Measurements from ENCODE around the gene MIPOL1.
"Not testable (repeated sequence)": the region's sequence is repeated elsewhere in the genome, so short reads cannot be mapped to it uniquely, and the experiment has no call there.

Gene MIPOL1

GRCh38 chr14:37295262-37295661 is 97.5 kb downstream of the MIPOL1 start:
- not testable (repeated sequence) for DNase-seq

DNA sequence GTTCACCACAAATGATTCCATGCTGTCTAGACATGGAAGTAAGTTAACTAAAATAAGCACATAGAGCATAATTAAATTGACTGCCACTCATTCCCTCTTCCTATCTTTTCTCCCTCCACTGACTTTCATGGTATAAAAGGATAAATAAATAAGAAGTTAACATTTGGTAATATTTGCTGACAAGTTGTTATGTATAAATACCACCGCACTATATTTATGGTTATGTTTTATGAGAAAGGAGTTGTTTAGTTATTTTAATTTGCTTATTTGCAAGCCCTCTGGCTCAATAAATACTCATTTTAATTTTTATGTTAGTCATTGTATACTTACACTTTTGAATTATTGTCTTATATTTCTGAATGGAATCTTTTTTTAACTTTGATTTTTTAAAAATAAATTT is 113.5 kb downstream of the MIPOL1 start:
- no peak for DNase-seq

DNA sequence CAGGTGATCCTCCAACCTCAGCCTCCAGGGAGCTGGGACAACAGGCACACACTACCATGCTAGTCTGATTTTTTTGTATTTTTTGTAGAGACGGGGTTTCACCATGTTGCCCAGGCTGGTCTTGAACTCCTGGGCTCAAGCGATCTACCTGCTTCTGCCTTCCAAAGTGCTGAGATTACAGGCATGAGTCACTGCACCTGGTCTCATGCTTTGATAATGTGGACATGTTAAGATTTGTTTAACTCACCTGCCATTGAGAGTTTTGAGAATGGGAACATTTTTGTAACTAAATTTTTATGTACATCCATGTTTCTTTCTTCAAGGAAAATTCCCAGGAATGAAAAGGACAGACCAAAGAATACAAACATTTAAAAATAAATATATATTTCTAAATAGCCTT is 121.2 kb downstream of the MIPOL1 start:
- DNase-seq = no peak

DNA sequence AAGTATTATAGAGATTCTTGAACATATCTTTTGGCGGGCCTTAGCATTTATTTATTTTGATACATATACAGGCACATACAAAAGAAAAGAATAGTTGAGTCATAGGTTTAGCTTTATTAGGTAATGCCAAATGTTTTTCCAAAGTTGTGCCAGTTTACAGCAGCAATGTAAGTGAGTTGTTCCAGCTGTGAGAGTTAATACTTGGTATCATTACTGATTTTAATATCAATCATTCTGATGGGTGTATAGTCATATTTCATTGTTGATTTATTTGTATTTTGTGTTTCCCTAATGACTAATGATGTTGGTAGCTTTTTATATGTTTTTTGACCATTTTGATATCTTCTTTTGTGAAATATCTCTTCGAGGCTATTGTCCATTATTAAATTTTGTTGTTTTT is 122.4 kb downstream of the MIPOL1 start:
- DNase-seq = no peak

- DNase-seq = no peak
These were observed 127.6 kb downstream of the MIPOL1 start for GRCh38 chr14:37325332-37325731.

DNA sequence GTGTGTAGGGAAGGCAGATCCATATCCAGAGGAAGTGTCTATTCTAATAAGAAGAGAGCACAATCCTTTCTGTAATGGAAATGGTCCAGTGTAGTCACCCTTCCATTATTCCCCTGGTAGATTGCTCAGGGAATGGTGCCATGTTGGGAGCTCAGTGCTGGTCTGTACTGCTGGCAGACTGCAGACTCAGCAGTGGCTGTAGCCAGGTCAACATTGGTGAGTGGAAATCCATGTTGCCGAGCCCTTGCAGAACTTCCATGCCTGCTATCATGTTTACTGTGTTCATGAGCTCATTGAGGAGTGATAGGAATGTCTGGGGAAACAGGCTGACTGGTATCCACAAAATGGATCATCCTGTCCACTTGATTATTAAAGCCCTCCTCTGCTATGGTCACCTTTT is 128.7 kb downstream of the MIPOL1 start:
- DNase-seq = no peak

DNA sequence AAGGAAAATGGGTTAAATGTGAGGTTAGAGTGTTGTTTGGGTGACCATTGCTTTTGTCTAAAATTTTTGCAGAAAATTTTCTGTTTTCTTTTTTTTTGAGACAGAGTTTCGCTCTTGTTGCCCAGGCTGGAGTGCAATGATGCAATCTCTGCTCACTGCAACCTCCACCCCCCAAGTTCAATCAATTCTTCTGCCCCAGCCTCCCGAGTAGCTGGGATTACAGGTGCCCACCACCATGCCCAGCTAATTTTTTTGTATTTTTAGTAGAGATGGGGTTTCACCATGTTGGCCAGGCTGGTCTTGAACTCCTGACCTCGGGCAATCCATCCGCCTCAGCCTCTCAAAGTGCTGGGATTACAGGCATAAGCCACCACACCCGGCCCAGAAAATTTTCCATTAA is 130.2 kb downstream of the MIPOL1 start:
- not testable (repeated sequence) for DNase-seq

- DNase-seq = no peak
These were observed 130.9 kb downstream of the MIPOL1 start for GRCh38 chr14:37328673-37329072.

- DNase-seq = no peak
These were observed 131.7 kb downstream of the MIPOL1 start for GRCh38 chr14:37329189-37330001.

DNA sequence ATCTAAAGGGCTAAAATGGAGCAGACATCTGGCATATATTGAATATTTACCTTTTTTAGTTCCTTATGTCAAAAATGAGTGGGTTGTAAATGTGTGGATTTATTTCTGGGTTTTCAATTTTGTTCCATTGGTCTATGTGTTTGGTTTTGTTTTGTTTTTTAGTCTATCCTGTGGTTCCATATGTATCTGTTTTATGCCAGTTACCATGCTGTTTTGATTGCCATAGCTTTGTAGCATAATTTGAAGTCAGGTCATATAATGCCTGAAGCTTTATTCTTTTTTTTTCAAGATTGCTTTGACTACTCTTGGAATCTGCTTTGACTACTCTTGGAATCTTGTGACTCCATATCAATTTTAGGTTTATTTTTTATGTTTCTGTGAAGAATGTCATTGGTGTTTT is 133.2 kb downstream of the MIPOL1 start:
- DNase-seq = no peak

- DNase-seq = no peak
These were observed 142.6 kb downstream of the MIPOL1 start for GRCh38 chr14:37340353-37340752.

DNA sequence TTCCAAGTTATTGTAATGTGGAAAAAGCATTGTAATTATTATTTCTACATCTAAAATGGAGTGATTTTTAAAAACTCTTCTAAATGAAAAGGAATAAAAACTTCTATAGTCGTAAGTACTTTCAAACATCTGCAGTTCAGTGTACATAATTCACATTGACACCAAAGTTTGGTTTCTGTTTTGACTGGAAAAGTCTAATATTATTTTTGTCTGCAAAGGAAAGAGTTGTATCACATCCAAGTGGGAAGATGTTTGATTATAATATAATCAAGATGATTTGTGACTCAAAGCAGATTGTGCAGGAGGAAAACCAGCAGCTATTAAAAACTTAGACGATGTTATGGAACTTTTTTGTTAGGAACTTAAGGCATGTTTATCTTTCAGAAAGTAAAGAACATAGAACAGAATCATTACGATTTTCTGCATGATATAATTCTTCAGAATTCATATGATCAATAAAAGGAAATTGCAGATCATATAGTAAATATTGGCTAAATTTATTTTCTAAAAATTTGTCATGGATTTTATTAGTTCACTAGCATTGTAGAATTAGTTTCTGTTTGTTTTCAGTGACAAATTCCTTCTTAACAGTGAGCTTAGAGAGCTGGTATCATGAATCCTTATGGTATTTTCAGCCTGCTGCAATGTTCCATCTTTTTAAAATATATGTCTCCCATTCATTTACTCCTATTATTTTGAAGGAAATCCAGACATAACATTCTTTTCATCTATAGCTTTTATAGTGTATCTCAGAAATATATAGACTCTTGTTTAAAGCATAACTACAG is 145.8 kb downstream of the MIPOL1 start:
- no peak for DNase-seq

DNA sequence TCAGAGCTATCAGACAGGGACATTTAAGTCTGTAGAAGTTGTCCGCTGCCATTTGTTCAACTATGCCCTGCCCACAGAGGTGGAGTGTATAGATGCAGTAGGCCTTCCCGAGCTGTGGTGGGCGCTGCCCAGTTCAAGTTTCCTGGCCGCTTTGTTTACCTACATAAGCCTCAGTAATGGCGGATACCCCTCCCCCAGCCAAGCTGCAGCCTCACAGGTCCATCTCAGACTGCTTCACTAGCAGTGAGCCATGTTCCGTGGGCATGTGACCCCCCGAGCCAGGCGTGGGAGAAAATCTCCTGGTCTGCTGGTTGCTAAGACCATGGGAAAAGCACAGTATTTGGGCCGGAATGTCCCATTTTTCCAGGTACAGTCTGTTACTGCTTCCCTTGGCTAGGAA is 165.9 kb downstream of the MIPOL1 start:
- DNase-seq = no peak

GRCh38 chr14:37369425-37369824 is 171.7 kb downstream of the MIPOL1 start:
- DNase-seq = no peak

DNA sequence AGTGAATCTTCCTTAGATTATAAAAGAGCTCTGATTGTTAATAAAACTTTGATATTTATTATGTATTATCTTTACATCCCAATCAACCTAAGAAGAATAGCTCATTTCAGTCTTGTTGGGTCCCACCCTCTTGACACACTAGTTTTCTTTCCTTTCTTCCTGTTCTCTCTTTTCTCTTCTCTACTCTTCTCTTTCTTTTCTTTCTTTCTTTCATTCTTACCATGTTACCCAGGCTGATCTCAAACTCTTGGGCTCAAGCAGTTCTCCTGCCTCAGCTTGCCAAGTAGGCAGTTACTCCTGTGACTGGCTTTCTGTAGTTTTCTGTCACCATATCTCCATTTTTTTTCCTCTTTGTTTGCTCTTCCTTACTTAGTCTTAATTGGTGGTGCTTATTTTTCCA is 177.8 kb downstream of the MIPOL1 start:
- DNase-seq = no peak

GRCh38 chr14:37376944-37377609 is 179.3 kb downstream of the MIPOL1 start:
- DNase-seq = no peak

DNA sequence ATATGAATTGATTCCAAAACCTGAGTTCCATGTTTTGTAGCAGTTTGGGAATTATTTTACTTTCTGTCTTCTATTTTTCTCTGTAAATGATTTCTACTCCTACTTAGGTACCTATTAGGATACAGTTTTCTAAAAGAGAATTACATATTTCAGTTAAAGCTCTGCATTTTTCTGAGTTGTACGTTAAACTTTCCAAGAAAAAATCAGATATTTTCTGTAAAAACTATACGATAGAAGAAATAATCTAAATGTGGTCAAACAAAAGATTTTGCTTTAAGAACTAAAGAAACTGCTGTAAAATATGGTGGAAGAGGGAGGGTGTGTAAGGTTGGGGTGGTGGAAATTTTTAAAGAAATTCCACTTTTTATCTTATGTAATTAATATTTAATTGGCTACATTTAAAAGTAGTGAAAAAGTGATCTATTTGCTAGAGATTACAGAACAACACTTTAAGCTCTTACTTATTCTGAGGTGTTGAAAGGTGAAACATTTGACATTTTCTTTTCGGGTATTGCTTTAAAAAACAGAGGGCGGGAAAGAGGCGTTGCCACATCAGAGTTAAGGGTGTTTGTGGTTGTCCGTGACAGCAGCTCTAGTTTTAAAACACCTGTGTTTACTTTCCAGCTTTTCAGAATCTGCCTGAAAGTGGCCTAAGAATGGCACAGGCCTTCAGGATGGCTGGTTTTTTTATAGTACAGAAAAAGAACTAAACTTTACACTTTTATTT is 187.3 kb downstream of the MIPOL1 start:
- DNase-seq = no peak

DNA sequence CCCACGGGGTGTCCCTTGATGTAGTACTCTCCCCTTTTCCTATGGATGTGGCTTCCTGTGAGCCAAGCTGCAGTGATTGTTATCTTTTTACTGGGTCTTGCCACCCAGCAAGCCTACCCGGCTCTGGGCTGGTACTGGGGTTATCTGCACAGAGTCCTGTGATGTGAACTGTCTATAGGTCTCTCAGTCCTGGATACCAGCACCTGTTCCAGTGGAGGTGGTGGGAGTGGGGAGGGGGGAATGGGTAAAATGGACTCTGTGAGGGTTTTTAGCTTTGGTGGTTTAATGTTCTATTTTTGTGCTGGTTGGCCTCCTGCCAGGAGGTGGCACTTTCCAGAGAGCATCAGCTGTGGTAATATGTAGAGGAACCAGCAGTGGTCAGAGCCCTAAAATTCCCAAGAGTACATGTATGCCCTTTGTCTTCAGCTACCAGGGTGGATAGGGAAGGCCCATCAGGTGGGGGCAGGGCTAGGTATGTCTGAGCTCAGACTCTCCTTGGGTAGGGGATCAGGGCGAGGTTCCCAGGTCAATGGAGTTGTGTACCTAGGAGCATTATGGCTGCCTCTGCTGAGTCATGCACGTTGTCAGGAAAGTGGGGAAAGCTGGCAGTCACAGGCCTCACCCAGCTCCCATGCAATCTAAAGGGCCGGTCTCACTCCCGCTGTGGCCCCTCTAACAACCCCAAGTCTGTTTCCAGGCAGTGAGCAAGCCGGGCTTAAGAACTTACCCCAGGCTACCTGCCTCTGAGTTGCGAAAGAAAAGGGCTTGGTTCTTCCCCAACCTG is 199.6 kb downstream of the MIPOL1 start:
- not testable (repeated sequence) for DNase-seq

GRCh38 chr14:37397941-37398215 is 200.1 kb downstream of the MIPOL1 start:
- no peak for DNase-seq

DNA sequence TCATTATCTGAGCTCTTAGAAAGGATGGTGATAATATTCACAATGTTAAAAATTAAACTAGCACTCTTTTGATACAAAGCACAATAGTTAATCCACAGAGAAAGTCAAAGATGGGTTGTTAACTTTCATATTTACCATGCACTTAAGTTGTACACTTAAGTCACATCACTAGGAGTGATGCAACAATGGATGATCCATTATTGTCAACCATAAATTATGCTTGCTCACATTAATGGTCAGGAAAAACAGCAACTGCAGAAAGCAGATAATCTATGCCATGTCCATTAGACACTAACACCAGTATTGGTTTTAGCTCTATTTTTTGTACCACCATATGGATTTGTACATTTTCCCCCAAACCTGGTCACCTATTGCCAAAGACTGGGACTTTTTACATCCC is 201.8 kb downstream of the MIPOL1 start:
- DNase-seq = no peak

- DNase-seq = no peak
These were observed 203.4 kb downstream of the MIPOL1 start for GRCh38 chr14:37401093-37401492.

DNA sequence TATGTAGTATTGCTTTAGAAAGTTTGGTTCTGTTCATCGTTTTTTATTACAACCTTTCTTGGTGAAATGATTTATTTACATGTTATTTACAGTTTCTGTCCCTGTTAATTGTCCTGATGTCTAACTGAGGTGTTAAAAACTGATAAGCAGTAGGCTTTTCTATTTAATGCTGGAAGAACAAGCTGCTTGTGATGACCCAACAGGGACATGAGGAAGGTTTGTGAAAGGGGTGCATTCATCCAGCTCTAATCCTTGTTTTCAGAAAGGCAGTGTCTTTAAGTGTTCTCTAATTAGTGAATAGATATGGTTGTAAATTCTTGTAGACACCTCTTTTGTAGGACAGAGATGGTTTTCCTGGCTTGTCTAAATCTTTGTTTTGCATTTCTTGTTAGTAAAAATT is 205.9 kb downstream of the MIPOL1 start:
- peak; percentile 80 for DNase-seq

DNA sequence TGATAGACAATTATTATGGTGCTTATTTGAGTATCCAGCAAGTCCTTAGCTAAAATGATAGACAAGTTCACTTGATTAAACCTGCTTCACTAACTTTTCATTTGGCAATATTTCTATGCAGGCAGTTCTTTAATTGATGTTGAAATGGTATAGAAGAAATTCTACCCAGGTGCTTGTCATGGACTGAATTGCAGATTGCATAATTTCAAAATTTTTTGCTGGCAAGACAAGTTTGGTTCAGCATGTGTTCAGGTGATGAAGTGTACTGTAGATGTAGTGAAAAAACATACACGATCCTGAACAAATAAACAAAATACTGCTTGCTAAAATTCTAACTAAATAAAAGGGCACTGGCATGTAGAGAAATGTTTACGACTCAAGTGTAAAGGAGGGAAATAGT is 208.4 kb downstream of the MIPOL1 start:
- no peak for DNase-seq
